Type B pancreatic cell (in vitro differentiated cells): ENCODE measurements around the gene PKP4. TPM values are rescaled to one million over a fixed set of nuclear protein-coding genes. Genes with fewer than 3 reads are reported as not detected.

Experiments
- DNase-seq: peaks from one replicate; pipeline ENCODE4 v3.0.0; 2021; ENCODE audit warnings: mixed read lengths; ENCODE audit not compliant: unreplicated experiment; ENCODE audit errors: extremely low spot score
- H3K27ac Mint-ChIP-seq: 2 replicates; pipeline ENCODE4 v1.8.0; 2021; ENCODE audit warnings: mild to moderate bottlenecking, mixed read lengths
- H3K27me3 Mint-ChIP-seq: 2 replicates; pipeline ENCODE4 v1.8.0; 2021; ENCODE audit warnings: mixed read lengths
- H3K36me3 Mint-ChIP-seq: 2 replicates; pipeline ENCODE4 v1.8.0; 2021; ENCODE audit warnings: mixed read lengths
- H3K4me1 Mint-ChIP-seq: one replicate; pipeline ENCODE4 v1.8.0; 2021; ENCODE audit warnings: mixed read lengths; ENCODE audit not compliant: unreplicated experiment
- H3K4me3 Mint-ChIP-seq: 2 replicates; pipeline ENCODE4 v1.8.0; 2021; ENCODE audit warnings: mild to moderate bottlenecking, mixed read lengths
- H3K9me3 Mint-ChIP-seq: 2 replicates; pipeline ENCODE4 v1.8.0; 2021; ENCODE audit warnings: mixed read lengths
- CTCF ChIP-seq: fragments of 200-600 bp; sonication (generic); conservative IDR thresholded peaks from 2 replicates; pipeline ENCODE4 v1.5.0; 2021; ENCODE audit warnings: antibody characterized with exemption, mild to moderate bottlenecking
- total RNA-seq: library from RNA; stranded (reverse); gene quantifications from 2 replicates; pipeline ENCODE4 v1.2.1, GENCODE V29; 2021; ENCODE audit warnings: low replicate concordance

The PKP4 gene
- total RNA-seq, 1 donor from 2014 or later, result 73.6 TPM

GRCh38 chr2:158561054-158561453 lies 104.3 kb downstream of the PKP4 start:
- no peaks in the 10 kb centered on the region for H3K27me3 Mint-ChIP-seq
- no peak for TF ChIP-seq CTCF
- H3K4me1 Mint-ChIP-seq, result no peaks in the 10 kb centered on the region
- no peak overlapping the region for H3K27ac Mint-ChIP-seq
- no peaks in the 10 kb centered on the region for H3K9me3 Mint-ChIP-seq
- no peak for DNase-seq
- no peak overlapping the region for H3K4me3 Mint-ChIP-seq
- H3K36me3 Mint-ChIP-seq, result peaks cover 11% of the 10 kb centered on the region

- no peak overlapping the region for H3K27ac Mint-ChIP-seq
- no peak overlapping the region for H3K4me3 Mint-ChIP-seq
- TF ChIP-seq CTCF, result no peak
Observed at GRCh38 chr2:158567208-158567607, 110.5 kb downstream of the PKP4 start.

GRCh38 chr2:158569284-158569683 lies 112.5 kb downstream of the PKP4 start:
- no peak for DNase-seq
- no peak overlapping the region for H3K4me3 Mint-ChIP-seq
- no peaks in the 10 kb centered on the region for H3K27me3 Mint-ChIP-seq
- H3K36me3 Mint-ChIP-seq, result peaks cover 8% of the 10 kb centered on the region
- no peaks in the 10 kb centered on the region for H3K4me1 Mint-ChIP-seq
- no peak for TF ChIP-seq CTCF
- peaks cover 12% of the 10 kb centered on the region for H3K9me3 Mint-ChIP-seq
- H3K27ac Mint-ChIP-seq, result no peak overlapping the region

More at GRCh38 chr2:158567208-158567607, 110.5 kb downstream of the PKP4 start:
- Mint-ChIP-seq H3K9me3 (peaks cover 4% of the 10 kb centered on the region), H3K4me1 (no peaks in the 10 kb centered on the region), H3K36me3 (peaks cover 11% of the 10 kb centered on the region), H3K27me3 (no peaks in the 10 kb centered on the region)
- DNase-seq, result no peak

- peaks cover 8% of the 10 kb centered on the region for H3K36me3 Mint-ChIP-seq
- no peak for DNase-seq
- no peak overlapping the region for H3K27ac Mint-ChIP-seq
- peaks cover 12% of the 10 kb centered on the region for H3K9me3 Mint-ChIP-seq
- peaks cover 3% of the 10 kb centered on the region for H3K4me1 Mint-ChIP-seq
- TF ChIP-seq CTCF, result no peak
- H3K27me3 Mint-ChIP-seq, result no peaks in the 10 kb centered on the region
- H3K4me3 Mint-ChIP-seq, result no peak overlapping the region
Observed at GRCh38 chr2:158570869-158571268, 114.1 kb downstream of the PKP4 start.

GRCh38 chr2:158573739-158574138 lies 117.0 kb downstream of the PKP4 start:
- Mint-ChIP-seq H3K9me3 (peaks cover 12% of the 10 kb centered on the region), H3K27me3 (no peaks in the 10 kb centered on the region), H3K4me3 (no peak overlapping the region), H3K36me3 (peaks cover 4% of the 10 kb centered on the region), H3K27ac (no peak overlapping the region), H3K4me1 (peaks cover 3% of the 10 kb centered on the region)
- no peak for DNase-seq
- no peak for TF ChIP-seq CTCF
